Measurements from ENCODE around the gene INPP5J.
"Not testable (repeated sequence)": the region's sequence is repeated elsewhere in the genome, so short reads cannot be mapped to it uniquely, and the experiment has no call there.

The INPP5J gene

GRCh38 chr22:31155422-31155821 lies 32.7 kb downstream of the INPP5J start:
- DNase-seq, result no peak

GRCh38 chr22:31160328-31160978 lies 37.7 kb downstream of the INPP5J start:
- no peak for DNase-seq

- DNase-seq, result no peak
Observed at GRCh38 chr22:31161386-31161785, 38.6 kb downstream of the INPP5J start.

GRCh38 chr22:31162015-31162765 lies 39.4 kb downstream of the INPP5J start:
- no peak for DNase-seq

- no peak for DNase-seq
Observed at GRCh38 chr22:31170971-31171370, 48.2 kb downstream of the INPP5J start.

- DNase-seq, result not testable (repeated sequence)
Observed at GRCh38 chr22:31171734-31172133, 49.0 kb downstream of the INPP5J start.

GRCh38 chr22:31173386-31174145 lies 50.8 kb downstream of the INPP5J start:
- peak; percentile 43 for DNase-seq

GRCh38 chr22:31176923-31177322 lies 54.2 kb downstream of the INPP5J start:
- DNase-seq, result no peak

GRCh38 chr22:31177420-31178162 lies 54.8 kb downstream of the INPP5J start:
- DNase-seq, result no peak

- DNase-seq, result no peak
Observed at GRCh38 chr22:31178859-31179258, 56.1 kb downstream of the INPP5J start.

GRCh38 chr22:31179345-31179744 lies 56.6 kb downstream of the INPP5J start:
- no peak for DNase-seq

- DNase-seq, result no peak
Observed at GRCh38 chr22:31184015-31184414, 61.2 kb downstream of the INPP5J start.

All from activated CD4-positive, alpha-beta T cell treated with anti-CD3 and anti-CD28 coated beads, Interleukin-2, amount 50 U/mL, for 16 hours (primary cell).